Trophoblast cell (in vitro differentiated cells and primary cell): ENCODE measurements around the gene LRRC3B.

Experiments
- DNase-seq, 2 donors: peaks; one replicate each; pipeline ENCODE4 v3.0.0-alpha.2; 2016
- H2AFZ ChIP-seq: 2 replicates; pipeline ENCODE4 v1.6.1; 2013; ENCODE audit warnings: low read length, moderate library complexity, mild to moderate bottlenecking; ENCODE audit not compliant: insufficient read depth, poor library complexity
- H2AK5ac ChIP-seq: 2 replicates; pipeline ENCODE4 v1.6.1; 2013; ENCODE audit warnings: mild to moderate bottlenecking, low read length
- H2BK120ac ChIP-seq: 2 replicates; pipeline ENCODE4 v1.6.1; 2013; ENCODE audit warnings: low read length, mild to moderate bottlenecking, moderate library complexity; ENCODE audit not compliant: insufficient read depth, poor library complexity
- H2BK12ac ChIP-seq: 2 replicates; pipeline ENCODE4 v1.6.1; 2013; ENCODE audit warnings: mild to moderate bottlenecking, low read length, moderate library complexity
- H2BK5ac ChIP-seq: 2 replicates; pipeline ENCODE4 v1.6.1; 2013; ENCODE audit warnings: low read length, low read depth, moderate library complexity, mild to moderate bottlenecking; ENCODE audit not compliant: poor library complexity
- H3K14ac ChIP-seq: 2 replicates; pipeline ENCODE4 v1.6.1; 2013; ENCODE audit warnings: mild to moderate bottlenecking, low read length
- H3K18ac ChIP-seq: 2 replicates; pipeline ENCODE4 v1.6.1; 2013; ENCODE audit warnings: mild to moderate bottlenecking, low read length
- H3K23ac ChIP-seq: 2 replicates; pipeline ENCODE4 v1.6.1; 2013; ENCODE audit warnings: low read length
- H3K27ac ChIP-seq: 2 replicates; pipeline ENCODE4 v1.5.1; 2013; ENCODE audit warnings: low read depth, mild to moderate bottlenecking, inconsistent platforms, low read length, moderate library complexity
- H3K27me3 ChIP-seq: 2 replicates; pipeline ENCODE4 v1.6.1; 2013; ENCODE audit warnings: inconsistent platforms, mild to moderate bottlenecking, low read length, moderate library complexity; ENCODE audit not compliant: insufficient read depth
- H3K36me3 ChIP-seq, 2 experiments: 1 replicate in 1 of 2; 2 replicates in 1 of 2; pipeline ENCODE4 v1.6.1; 2013; ENCODE audit warnings: low read length in 2 of 2, mild to moderate bottlenecking in 2 of 2, moderate library complexity in 1 of 2; ENCODE audit not compliant: insufficient read depth in 2 of 2, control insufficient read depth in 1 of 2
- H3K4ac ChIP-seq: 2 replicates; pipeline ENCODE4 v1.6.1; 2013; ENCODE audit warnings: low read depth, mild to moderate bottlenecking, low read length, moderate library complexity
- H3K4me1 ChIP-seq, 2 experiments: 1 replicate in 1 of 2; 2 replicates in 1 of 2; pipeline ENCODE4 v1.6.1; 2013; ENCODE audit warnings: low read length in 2 of 2, mild to moderate bottlenecking in 2 of 2, moderate library complexity in 1 of 2; ENCODE audit not compliant: insufficient read depth in 2 of 2, control insufficient read depth in 1 of 2
- H3K4me2 ChIP-seq: 2 replicates; pipeline ENCODE4 v1.6.1; 2013; ENCODE audit warnings: inconsistent platforms, mild to moderate bottlenecking, low read length, moderate library complexity
- H3K4me3 ChIP-seq: 2 replicates; pipeline ENCODE4 v1.5.1; 2013; ENCODE audit warnings: mild to moderate bottlenecking, low read depth, low read length, inconsistent platforms
- H3K79me1 ChIP-seq: one replicate; pipeline ENCODE4 v1.6.1; 2013; ENCODE audit warnings: low read length
- H3K79me2 ChIP-seq: 2 replicates; pipeline ENCODE4 v1.6.1; 2013; ENCODE audit warnings: low read length, mild to moderate bottlenecking; ENCODE audit not compliant: control insufficient read depth, insufficient read depth, poor library complexity
- H3K9ac ChIP-seq: 2 replicates; pipeline ENCODE4 v1.6.1; 2013; ENCODE audit warnings: mild to moderate bottlenecking, low read length
- H3K9me3 ChIP-seq: 2 replicates; pipeline ENCODE4 v1.6.1; 2013; ENCODE audit warnings: low read depth, mild to moderate bottlenecking, control low read depth, inconsistent platforms, low read length; ENCODE audit not compliant: insufficient read depth
- H4K12ac ChIP-seq: 2 replicates; pipeline ENCODE4 v1.6.1; 2013; ENCODE audit warnings: low read depth, mild to moderate bottlenecking, low read length, moderate library complexity
- H4K8ac ChIP-seq: 2 replicates; pipeline ENCODE4 v1.6.1; 2013; ENCODE audit warnings: low read depth, mild to moderate bottlenecking, low read length, moderate library complexity
- H4K91ac ChIP-seq: one replicate; pipeline ENCODE4 v1.6.1; 2013; ENCODE audit warnings: low read depth, mild to moderate bottlenecking, low read length, moderate library complexity
- WGBS: extraction: QIAGEN DNeasy Blood & Tissue Kit; methylation state at CpG from one replicate; pipeline ENCODE4 v1.1.7; 2013; ENCODE audit warnings: missing lambda C conversion rate; ENCODE audit not compliant: insufficient read length, insufficient coverage; ENCODE audit errors: extremely low coverage; 5-methylcytosine and 5-hydroxymethylcytosine counted together

The LRRC3B gene

GRCh38 chr3:26614006-26614685, 8.4 kb upstream of the LRRC3B start:
- Histone ChIP-seq H3K27ac (no peak overlapping the region), H3K4me2 (no peak overlapping the region), H4K91ac (no peak overlapping the region), H2AFZ (no peak overlapping the region), H3K14ac (no peak overlapping the region), H3K9me3 (no peaks in the 10 kb centered on the region), H4K8ac (no peak overlapping the region), H3K27me3 (no peaks in the 10 kb centered on the region), H3K4me1 (no peaks in the 10 kb centered on the region), H3K18ac (no peak overlapping the region), H3K4me3 (no peak overlapping the region), H2BK5ac (no peak overlapping the region), H4K12ac (no peak overlapping the region), H3K79me2 (no peaks in the 10 kb centered on the region), H2BK120ac (no peak overlapping the region), H3K79me1 (no peaks in the 10 kb centered on the region), H2BK12ac (no peak overlapping the region), H3K4ac (no peak overlapping the region), H3K36me3 (no peaks in the 10 kb centered on the region), H3K23ac (no peak overlapping the region), H2AK5ac (no peak overlapping the region), H3K9ac (no peak overlapping the region)
- WGBS = no CpG with 5 or more reads among the region's 8 CpGs
- DNase-seq = no peak

- H2AK5ac ChIP-seq = no peak overlapping the region
- no peak overlapping the region for H2BK5ac ChIP-seq
- H3K27me3 ChIP-seq = peaks cover 22% of the 10 kb centered on the region
- no peak overlapping the region for H2BK12ac ChIP-seq
- H3K36me3 ChIP-seq = no peaks in the 10 kb centered on the region
- no peak overlapping the region for H3K18ac ChIP-seq
- no peak overlapping the region for H3K9ac ChIP-seq
- H3K4me3 ChIP-seq = no peak overlapping the region
- peaks cover 2% of the 10 kb centered on the region for H3K79me2 ChIP-seq
- H2BK120ac ChIP-seq = no peak overlapping the region
- H3K4ac ChIP-seq = no peak overlapping the region
- H2AFZ ChIP-seq = no peak overlapping the region
- peaks cover 2 to 16% of the 10 kb centered on the region in 2 experiments for H3K4me1 ChIP-seq
- H3K9me3 ChIP-seq = no peaks in the 10 kb centered on the region
- H3K23ac ChIP-seq = no peak overlapping the region
- no peaks in the 10 kb centered on the region for H3K79me1 ChIP-seq
- no peak overlapping the region for H3K14ac ChIP-seq
- peak in 1 of 2 donors; percentile 18 for DNase-seq
- no peak overlapping the region for H3K27ac ChIP-seq
- no peak overlapping the region for H4K12ac ChIP-seq
- H4K8ac ChIP-seq = no peak overlapping the region
- H4K91ac ChIP-seq = no peak overlapping the region
- no peak overlapping the region for H3K4me2 ChIP-seq
These were observed 1.4 kb upstream of the LRRC3B start for GRCh38 chr3:26621176-26621575.

GRCh38 chr3:26621906-26622620, 509 bp upstream of the LRRC3B start:
- peak overlapping the region; percentile 36 for H2BK120ac ChIP-seq
- peaks cover 2% of the 10 kb centered on the region for H3K79me2 ChIP-seq
- no CpG with 5 or more reads among the region's 25 CpGs for WGBS
- H3K4me3 ChIP-seq = peak overlapping the region; percentile 71
- peak overlapping the region; percentile 7 for H3K9ac ChIP-seq
- H3K9me3 ChIP-seq = no peaks in the 10 kb centered on the region
- no peak overlapping the region for H4K91ac ChIP-seq
- H3K4me1 ChIP-seq = peaks cover 2 to 16% of the 10 kb centered on the region in 2 experiments
- no peak overlapping the region for H3K18ac ChIP-seq
- H3K79me1 ChIP-seq = no peaks in the 10 kb centered on the region
- no peak for DNase-seq
- H3K27me3 ChIP-seq = peaks cover 22% of the 10 kb centered on the region
- H2BK12ac ChIP-seq = peak overlapping the region; percentile 17
- H3K36me3 ChIP-seq = no peaks in the 10 kb centered on the region
- H4K12ac ChIP-seq = no peak overlapping the region
- H3K14ac ChIP-seq = no peak overlapping the region
- H4K8ac ChIP-seq = peak overlapping the region; percentile 29
- no peak overlapping the region for H3K23ac ChIP-seq
- peak overlapping the region; percentile 12 for H2AFZ ChIP-seq
- H3K4ac ChIP-seq = no peak overlapping the region
- H2AK5ac ChIP-seq = no peak overlapping the region
- H3K27ac ChIP-seq = no peak overlapping the region
- H3K4me2 ChIP-seq = peak overlapping the region; percentile 82
- H2BK5ac ChIP-seq = no peak overlapping the region

GRCh38 chr3:26623419-26624208, 1.0 kb downstream of the LRRC3B start:
- no peak overlapping the region for H2BK120ac ChIP-seq
- DNase-seq = no peak

More at GRCh38 chr3:26623419-26624208, 1.0 kb downstream of the LRRC3B start:
- Histone ChIP-seq H3K4me2 (peak overlapping the region; percentile 82), H4K12ac (no peak overlapping the region), H3K36me3 (no peaks in the 10 kb centered on the region), H3K23ac (no peak overlapping the region), H3K79me1 (no peaks in the 10 kb centered on the region), H3K18ac (no peak overlapping the region), H3K4ac (no peak overlapping the region), H3K79me2 (peaks cover 2% of the 10 kb centered on the region), H3K4me1 (peaks cover 2 to 16% of the 10 kb centered on the region in 2 experiments), H2BK5ac (no peak overlapping the region), H3K27me3 (peaks cover 22% of the 10 kb centered on the region), H3K27ac (no peak overlapping the region), H2AFZ (peak overlapping the region; percentile 12), H2AK5ac (no peak overlapping the region), H2BK12ac (no peak overlapping the region), H3K9ac (no peak overlapping the region), H3K4me3 (peak overlapping the region; percentile 71), H4K8ac (no peak overlapping the region), H3K14ac (no peak overlapping the region), H4K91ac (no peak overlapping the region), H3K9me3 (no peaks in the 10 kb centered on the region)
- WGBS = no CpG with 5 or more reads among the region's 33 CpGs
